Fibroblast of lung (primary cell): Measurements from ENCODE around the gene L2HGDH.

ENCODE experiments used
- EZH2 ChIP-seq: IDR thresholded peaks from 2 replicates; pipeline ENCODE4 v1.5.1; 2012; ENCODE audit warnings: low read length, control low read depth, mild to moderate bottlenecking; ENCODE audit errors: missing control alignments
- TF ChIP-seq, protein P1 (sequence below), 2 donors: IDR thresholded peaks in 1 of 2; conservative IDR thresholded peaks in 1 of 2; 1 replicate in 1 of 2; 2 replicates in 1 of 2; pipeline ENCODE4 v1.5.1; 2011 to 2012; ENCODE audit warnings: low read length in 2 of 2, control low read depth in 1 of 2, inconsistent platforms in 1 of 2, low read depth in 1 of 2, mild to moderate bottlenecking in 1 of 2

DNA sequence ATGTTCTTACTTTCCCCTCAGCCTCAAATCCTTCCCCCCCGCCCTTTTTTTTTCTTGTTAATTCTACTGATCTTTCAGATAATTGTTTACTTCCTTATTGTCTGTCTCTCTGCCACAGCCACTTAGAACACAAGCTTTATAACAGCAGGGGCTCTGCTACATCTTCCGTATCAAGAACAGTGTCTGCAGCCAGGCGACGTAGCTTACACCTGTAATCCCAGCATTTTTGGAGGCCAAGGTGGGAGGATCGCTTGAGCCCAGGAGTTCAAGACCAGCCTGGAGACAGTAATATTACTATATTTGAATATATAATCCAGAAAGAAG is 86.1 kb downstream of the L2HGDH start:
- TF ChIP-seq, protein P1, sequence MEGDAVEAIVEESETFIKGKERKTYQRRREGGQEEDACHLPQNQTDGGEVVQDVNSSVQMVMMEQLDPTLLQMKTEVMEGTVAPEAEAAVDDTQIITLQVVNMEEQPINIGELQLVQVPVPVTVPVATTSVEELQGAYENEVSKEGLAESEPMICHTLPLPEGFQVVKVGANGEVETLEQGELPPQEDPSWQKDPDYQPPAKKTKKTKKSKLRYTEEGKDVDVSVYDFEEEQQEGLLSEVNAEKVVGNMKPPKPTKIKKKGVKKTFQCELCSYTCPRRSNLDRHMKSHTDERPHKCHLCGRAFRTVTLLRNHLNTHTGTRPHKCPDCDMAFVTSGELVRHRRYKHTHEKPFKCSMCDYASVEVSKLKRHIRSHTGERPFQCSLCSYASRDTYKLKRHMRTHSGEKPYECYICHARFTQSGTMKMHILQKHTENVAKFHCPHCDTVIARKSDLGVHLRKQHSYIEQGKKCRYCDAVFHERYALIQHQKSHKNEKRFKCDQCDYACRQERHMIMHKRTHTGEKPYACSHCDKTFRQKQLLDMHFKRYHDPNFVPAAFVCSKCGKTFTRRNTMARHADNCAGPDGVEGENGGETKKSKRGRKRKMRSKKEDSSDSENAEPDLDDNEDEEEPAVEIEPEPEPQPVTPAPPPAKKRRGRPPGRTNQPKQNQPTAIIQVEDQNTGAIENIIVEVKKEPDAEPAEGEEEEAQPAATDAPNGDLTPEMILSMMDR (conservative IDR thresholded peaks at IDR 0.05 in 1 of 2, IDR thresholded peaks at IDR 0.05 in 1 of 2; ENCODE audit: low read depth in 1 of 2, low read length in 2 of 2), result no peak
- no peak for TF ChIP-seq EZH2
